GM21529 (cell line): ENCODE data around the gene SLC35B1.
"Not testable (repeated sequence)": the region's sequence is repeated elsewhere in the genome, so short reads cannot be mapped to it uniquely, and the experiment has no call there.

Source experiments
- ATAC-seq: cut with Tn5 transposase; IDR thresholded peaks from one replicate; pipeline ENCODE4 v1.9.1; 2021; ENCODE audit not compliant: unreplicated experiment

SLC35B1 gene

DNA sequence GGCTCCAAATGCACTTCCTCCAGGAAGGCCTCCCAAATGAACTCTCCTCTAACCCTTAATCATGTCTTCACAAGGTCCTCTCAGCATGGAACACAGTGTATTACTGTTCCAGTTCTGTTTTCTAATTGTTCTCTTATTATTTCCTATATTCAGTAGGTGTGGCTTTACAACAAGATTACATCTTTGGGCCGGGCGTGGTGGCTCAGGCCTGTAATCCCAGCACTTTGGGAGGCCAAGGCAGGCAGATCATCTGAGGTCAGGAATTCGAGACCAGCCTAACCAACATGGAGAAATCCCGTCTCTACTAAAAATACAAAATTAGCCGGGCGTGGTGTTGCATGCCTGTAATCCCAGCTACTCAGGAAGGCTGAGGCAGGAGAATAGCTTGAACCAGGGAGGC is 34.1 kb downstream of the SLC35B1 start:
- not testable (repeated sequence) for ATAC-seq

GRCh38 chr17:49670641-49671040 is 37.1 kb downstream of the SLC35B1 start:
- ATAC-seq = no peak

GRCh38 chr17:49670002-49670401 is 37.8 kb downstream of the SLC35B1 start:
- no peak for ATAC-seq

GRCh38 chr17:49667854-49668253 is 39.9 kb downstream of the SLC35B1 start:
- ATAC-seq = no peak

DNA sequence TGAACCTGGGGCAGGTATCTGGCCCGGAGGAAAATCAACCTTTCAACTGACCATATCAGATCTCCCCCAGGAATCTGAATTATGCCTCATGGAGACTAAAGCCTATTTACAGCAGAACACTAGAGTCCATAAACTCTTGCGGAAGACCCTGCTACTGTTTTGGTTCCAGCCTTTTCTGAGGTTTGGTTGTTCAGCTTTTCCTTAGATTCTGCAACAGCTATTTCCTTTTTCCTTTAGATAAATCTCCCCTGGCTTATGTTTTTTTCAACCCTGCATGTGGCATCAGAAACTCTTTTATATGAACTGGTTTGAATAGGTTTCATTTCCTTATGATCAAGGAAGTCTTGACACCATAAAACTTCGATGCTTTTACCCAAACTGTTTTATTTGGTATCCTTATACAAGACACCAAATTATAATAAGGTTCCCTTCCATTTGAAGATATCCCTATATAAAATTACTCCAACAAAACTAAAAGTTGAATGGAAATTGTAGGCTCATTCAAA is 43.0 kb downstream of the SLC35B1 start:
- no peak for ATAC-seq

- no peak for ATAC-seq
Observed at GRCh38 chr17:49659661-49660382, 47.9 kb downstream of the SLC35B1 start.

DNA sequence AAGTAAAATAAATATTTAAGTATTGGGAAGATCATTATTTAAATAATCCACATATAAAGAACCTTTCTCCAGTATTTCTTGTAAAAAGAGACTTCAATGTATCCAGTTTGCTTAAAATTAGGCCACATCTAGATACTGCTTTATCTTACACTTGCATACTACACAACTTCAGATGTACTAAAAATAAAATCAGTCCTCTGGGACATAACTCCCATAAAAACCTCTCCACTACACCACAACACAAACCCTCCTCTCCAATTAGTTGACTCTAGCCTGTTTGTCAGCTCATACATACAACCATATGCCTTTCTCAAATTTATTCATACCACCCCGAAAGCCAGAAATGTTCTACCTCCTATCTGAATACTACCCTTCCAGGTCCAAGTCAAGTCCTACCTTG is 51.5 kb downstream of the SLC35B1 start:
- ATAC-seq = no peak
